Right lobe of liver (tissue), 6 donors: ENCODE data around the gene ALDH1L2. TPM values are rescaled to one million over a fixed set of nuclear protein-coding genes. Genes with fewer than 3 reads are reported as not detected.
A peak's percentile ranks its signal among the peaks of the same experiment; 100 is the strongest.
"Not testable (repeated sequence)": the region's sequence is repeated elsewhere in the genome, so short reads cannot be mapped to it uniquely, and the experiment has no call there.

ENCODE experiments used
- ATAC-seq, 4 donors: fragments of 200-7000 bp; cut with Tn5 transposase; one replicate each; pipeline ENCODE4 v1.9.1; 2020; ENCODE audit warnings: mild to moderate bottlenecking in 4 of 4, moderate library complexity in 4 of 4
- DNase-seq, 3 donors: peaks; one replicate each; pipeline ENCODE4 v3.0.0-alpha.2; 2020
- H3K27ac ChIP-seq, 3 donors: fragments of 200-600 bp; one replicate each; pipeline ENCODE4 v1.8.0; 2022
- H3K27me3 ChIP-seq, 2 donors: fragments of 200-600 bp; one replicate each; pipeline ENCODE4 v1.8.0; 2022
- H3K36me3 ChIP-seq, 4 donors: fragments of 200-600 bp; sonication (generic) in 1 of 4; one replicate each; pipeline versions ENCODE4 v1.5.1 to v1.8.0; 2017 to 2022; ENCODE audit warnings: control low read depth in 1 of 4
- H3K4me1 ChIP-seq, 4 donors: fragments of 200-600 bp; sonication (generic) in 1 of 4; one replicate each; pipeline versions ENCODE4 v1.5.1 to v1.8.0; 2017 to 2022; ENCODE audit warnings: control low read depth in 1 of 4
- H3K4me3 ChIP-seq, 3 donors: fragments of 200-600 bp; one replicate each; pipeline ENCODE4 v1.8.0; 2022
- H3K9me3 ChIP-seq, 4 donors: fragments of 200-600 bp; sonication (generic) in 1 of 4; one replicate each; pipeline versions ENCODE4 v1.5.1 to v1.8.0; 2017 to 2022; ENCODE audit warnings: control low read depth in 1 of 4
- CTCF ChIP-seq, 4 donors: fragments of 200-600 bp in 3 of 4; fragments of 450-650 bp in 1 of 4; IDR thresholded peaks; one replicate each; pipeline versions ENCODE4 v1.5.1 to v1.8.0; 2016 to 2022; ENCODE audit warnings: antibody characterized with exemption in 4 of 4, mild to moderate bottlenecking in 2 of 4
- POLR2A ChIP-seq: fragments of 450-650 bp; IDR thresholded peaks from one replicate; pipeline ENCODE4 v1.6.1; 2017; ENCODE audit warnings: antibody characterized with exemption, mild to moderate bottlenecking
- WGBS: methylation state at CpG from one replicate; pipeline ENCODE4 v1.1.6; 2018; ENCODE audit warnings: low coverage, low lambda C conversion rate; ENCODE audit not compliant: insufficient coverage; ENCODE audit errors: missing lambda C conversion rate; 5-methylcytosine and 5-hydroxymethylcytosine counted together
- intact Hi-C, 2 donors: fragments of 100-400 bp; cut with DNase I; formaldehyde crosslinking; loops; one replicate each; pipeline versions ENCODE4 v1.11.2 to v1.14.1; 2022
- total RNA-seq, 6 experiments: library from RNA; depleted of rRNA in 2 of 6; stranded (reverse); fragments of >200 nt in 2 of 6; fragmentation: NEBNext Ultra II Directional in 3 of 6; extraction: Animal tissue kit (Norgen Biotek cat#: 25700) in 3 of 6; gene quantifications; one replicate each; pipeline versions ENCODE4 v1.1.0 to v1.2.4, GENCODE V29; 2016 to 2023
- donor health status: DM: no; HTN: yes; CAD: no.
- donor health status: DM: no; HTN: no; CAD: no.
- donor health status: DM: no; HTN: no; CAD: no.
- donor health status: DM: no; HTN: yes; CAD: no.
- donor health status: DM: no; HTN: yes; CAD: no.

Gene ALDH1L2
- total RNA-seq, 6 experiments from 2014 or later = 0.15 to 0.90 (median 0.28) TPM

GRCh38 chr12:105100207-105100985 lies 16.1 kb upstream of the ALDH1L2 start:
- WGBS = 76% methylated on average over 7 of the region's 7 CpGs
- no peak overlapping the region for H3K4me3 ChIP-seq
- H3K9me3 ChIP-seq = peaks cover 0 to 5% (median 0%) of the 10 kb centered on the region in 4 donors
- TF ChIP-seq POLR2A (no peak), CTCF (IDR thresholded peaks at IDR 0.05) (no peak)
- H3K36me3 ChIP-seq = no peaks in the 10 kb centered on the region
- H3K4me1 ChIP-seq = no peaks in the 10 kb centered on the region
- no peak overlapping the region for H3K27ac ChIP-seq
- intact Hi-C loops = no loop called here
- DNase-seq (no peak), ATAC-seq (peak in 1 of 4 donors; percentile 75)
- H3K27me3 ChIP-seq = no peaks in the 10 kb centered on the region

- Histone ChIP-seq H3K4me1 (no peaks in the 10 kb centered on the region), H3K4me3 (no peak overlapping the region), H3K27ac (no peak overlapping the region), H3K36me3 (no peaks in the 10 kb centered on the region), H3K27me3 (no peaks in the 10 kb centered on the region), H3K9me3 (peaks cover 0 to 7% (median 0%) of the 10 kb centered on the region in 4 donors)
- ATAC-seq (no peak), DNase-seq (no peak)
- TF ChIP-seq POLR2A (no peak), CTCF (IDR thresholded peaks at IDR 0.05) (no peak)
- intact Hi-C loops = no loop called here
- 90% methylated on average over 1 of the region's 1 CpG for WGBS
Measured at GRCh38 chr12:105099356-105099755, 15.1 kb upstream of the ALDH1L2 start.

GRCh38 chr12:105095338-105095737 lies 11.1 kb upstream of the ALDH1L2 start:
- intact Hi-C loops, H3K36me3 ChIP-seq, H3K4me3 ChIP-seq, H3K9me3 ChIP-seq, H3K4me1 ChIP-seq, H3K27me3 ChIP-seq, ATAC-seq, H3K27ac ChIP-seq, DNase-seq: not testable (repeated sequence)
- 80% methylated on average over 5 of the region's 5 CpGs for WGBS

GRCh38 chr12:105092336-105092735 lies 8.1 kb upstream of the ALDH1L2 start:
- H3K27ac ChIP-seq = no peak overlapping the region
- intact Hi-C loops = no loop called here
- H3K27me3 ChIP-seq = no peaks in the 10 kb centered on the region
- WGBS = 47% methylated on average over 13 of the region's 13 CpGs
- ATAC-seq (no peak), DNase-seq (no peak)
- peaks cover 0 to 7% (median 0%) of the 10 kb centered on the region in 4 donors for H3K9me3 ChIP-seq
- H3K36me3 ChIP-seq = no peaks in the 10 kb centered on the region
- TF ChIP-seq POLR2A (no peak), CTCF (IDR thresholded peaks at IDR 0.05) (no peak)
- no peaks in the 10 kb centered on the region for H3K4me1 ChIP-seq
- no peak overlapping the region for H3K4me3 ChIP-seq

- ATAC-seq = no peak
- H3K36me3 ChIP-seq = no peaks in the 10 kb centered on the region
- H3K27me3 ChIP-seq = no peaks in the 10 kb centered on the region
- no peak for DNase-seq
- H3K4me3 ChIP-seq = no peak overlapping the region
- peaks cover 0 to 7% (median 0%) of the 10 kb centered on the region in 4 donors for H3K9me3 ChIP-seq
- H3K4me1 ChIP-seq = no peaks in the 10 kb centered on the region
- no peak for TF ChIP-seq CTCF (IDR thresholded peaks at IDR 0.05)
- no peak for TF ChIP-seq POLR2A
- H3K27ac ChIP-seq = no peak overlapping the region
- intact Hi-C loops = no loop called here
- 73% methylated on average over 4 of the region's 4 CpGs for WGBS
Measured at GRCh38 chr12:105091476-105092206, 7.4 kb upstream of the ALDH1L2 start.
